GM06990 (cell line): ENCODE data around the gene ZNF653.

Source experiments
- DNase-seq: peaks from one replicate; pipeline ENCODE4 v3.0.0-alpha.2; 2011; ENCODE audit not compliant: insufficient read length; ENCODE audit errors: extremely low read depth
- H3K27me3 ChIP-seq: replicated peaks from 2 replicates; pipeline ENCODE4 v1.6.0; 2011; ENCODE audit warnings: low read length; ENCODE audit not compliant: control insufficient read depth, insufficient read depth
- H3K36me3 ChIP-seq: 2 replicates; pipeline ENCODE4 v1.5.1; 2011; ENCODE audit warnings: low read length; ENCODE audit not compliant: control insufficient read depth, insufficient read depth
- H3K4me3 ChIP-seq: replicated peaks from 2 replicates; pipeline ENCODE4 v1.5.1; 2011; ENCODE audit warnings: low read depth, mild to moderate bottlenecking, control low read depth, low read length
- CTCF ChIP-seq: IDR thresholded peaks from 2 replicates; pipeline ENCODE4 v1.5.1; 2011; ENCODE audit warnings: low read length, control low read depth, mild to moderate bottlenecking, inconsistent platforms; ENCODE audit not compliant: insufficient read depth, poor library complexity, severe bottlenecking

Gene ZNF653

GRCh38 chr19:11539495-11540365 is 34.1 kb upstream of the ZNF653 start:
- no peak for DNase-seq

GRCh38 chr19:11538232-11539036 is 32.8 kb upstream of the ZNF653 start, which contains the start of gene CNN1:
TSS of gene CNN1 (plus strand) at chr19:11538851. CDS start at chr19:11538928, 77 bp downstream.
- no peak within 1 kb of the TSS for H3K4me3 ChIP-seq
- no peaks in the 10 kb centered on the region for H3K27me3 ChIP-seq
- no peak for DNase-seq
- H3K36me3 ChIP-seq = no peaks in the 10 kb centered on the region
- TF ChIP-seq CTCF = no peak

More at GRCh38 chr19:11539495-11540365, 34.1 kb upstream of the ZNF653 start:
- H3K36me3 ChIP-seq = no peaks in the 10 kb centered on the region
- H3K27me3 ChIP-seq = no peaks in the 10 kb centered on the region
- no peak for TF ChIP-seq CTCF
- H3K4me3 ChIP-seq = no peak overlapping the region

GRCh38 chr19:11535792-11536595 is 30.4 kb upstream of the ZNF653 start:
- Histone ChIP-seq H3K36me3 (no peaks in the 10 kb centered on the region), H3K27me3 (no peaks in the 10 kb centered on the region), H3K4me3 (peak overlapping the region; percentile 60)
- peak; percentile 79 for TF ChIP-seq CTCF
- peak; percentile 92 for DNase-seq

GRCh38 chr19:11534948-11535347 is 29.3 kb upstream of the ZNF653 start:
- TF ChIP-seq CTCF = no peak
- DNase-seq = no peak
- no peaks in the 10 kb centered on the region for H3K36me3 ChIP-seq
- no peak overlapping the region for H3K4me3 ChIP-seq
- H3K27me3 ChIP-seq = no peaks in the 10 kb centered on the region

GRCh38 chr19:11534538-11534937 is 28.9 kb upstream of the ZNF653 start:
- no peak for DNase-seq
- H3K36me3 ChIP-seq = no peaks in the 10 kb centered on the region
- H3K27me3 ChIP-seq = no peaks in the 10 kb centered on the region
- H3K4me3 ChIP-seq = no peak overlapping the region
- TF ChIP-seq CTCF = no peak
